Right lung (tissue), 5 donors: ENCODE measurements around the gene PGD. TPM values are rescaled to one million over a fixed set of nuclear protein-coding genes. Genes with fewer than 3 reads are reported as not detected.
A peak's percentile ranks its signal among the peaks of the same experiment; 100 is the strongest.
"Not testable (repeated sequence)": the region's sequence is repeated elsewhere in the genome, so short reads cannot be mapped to it uniquely, and the experiment has no call there.

ENCODE experiments used
- DNase-seq, 2 donors: peaks; one replicate each; pipeline ENCODE4 v3.0.0-alpha.2; 2013
- polyA plus RNA-seq, 5 donors: library from polyadenylated mRNA; unstranded; fragments of 120-200 nt; gene quantifications; one replicate each; pipeline versions ENCODE4 v1.2.1 to v1.2.3, GENCODE V29; 2013; ENCODE audit warnings: inconsistent platforms in 1 of 5, low replicate concordance in 1 of 5; ENCODE audit not compliant: insufficient read length in 5 of 5, insufficient read depth in 1 of 5

Gene PGD
- polyA plus RNA-seq, 5 donors: 134 to 178 (median 152) TPM

DNA sequence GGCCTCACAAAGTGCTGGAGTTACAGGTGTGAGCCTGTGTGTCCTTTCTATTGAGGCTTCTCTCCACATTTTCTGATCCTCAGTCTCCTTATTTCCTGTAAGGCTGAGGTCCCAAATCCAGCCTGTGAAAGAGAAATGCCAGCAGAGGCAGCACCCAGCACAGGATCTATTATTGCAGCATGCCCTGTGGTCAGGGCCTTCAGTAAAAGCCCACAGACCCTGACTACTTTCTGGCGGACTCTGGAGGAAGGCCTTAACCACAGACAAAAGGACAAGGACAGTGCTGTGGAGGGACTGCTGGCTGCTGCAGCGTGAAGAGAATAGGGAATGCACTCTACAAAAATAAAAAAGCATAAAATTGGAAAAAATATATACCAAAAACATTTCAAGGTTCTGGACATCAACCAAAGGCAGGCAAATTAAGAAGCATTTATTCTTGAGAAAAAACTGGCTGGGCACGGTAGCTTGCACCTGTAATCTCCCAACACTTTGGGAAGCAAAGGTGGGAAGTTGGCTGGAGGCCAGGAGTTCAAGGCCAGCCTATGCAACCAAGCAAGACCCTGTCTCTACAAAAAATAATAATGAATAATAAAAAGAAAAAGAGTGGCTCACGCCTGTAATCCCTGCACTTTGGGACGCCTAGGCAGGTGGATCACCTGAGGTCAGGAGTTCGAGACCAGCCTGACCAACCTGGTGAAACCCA is 9.4 kb upstream of the PGD start:
- DNase-seq: no peak

DNA sequence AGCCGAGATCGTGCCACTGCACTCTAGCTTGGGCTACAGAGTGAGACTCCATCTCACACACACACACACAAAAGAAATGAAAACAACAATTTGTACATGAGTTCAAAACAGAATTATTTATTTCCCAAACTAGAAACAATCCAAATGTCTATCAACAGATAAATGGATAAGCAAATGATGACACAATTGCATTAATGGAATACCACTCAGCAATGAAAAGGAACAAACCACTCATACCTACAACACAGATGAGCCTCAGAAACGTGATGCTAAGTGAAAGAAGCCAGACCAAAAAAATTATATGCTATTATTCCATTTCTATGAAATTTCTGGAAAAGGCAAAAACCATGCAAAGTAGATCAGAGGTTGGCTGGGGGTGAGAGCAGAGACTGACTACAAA is 2.0 kb upstream of the PGD start:
- no peak for DNase-seq

DNA sequence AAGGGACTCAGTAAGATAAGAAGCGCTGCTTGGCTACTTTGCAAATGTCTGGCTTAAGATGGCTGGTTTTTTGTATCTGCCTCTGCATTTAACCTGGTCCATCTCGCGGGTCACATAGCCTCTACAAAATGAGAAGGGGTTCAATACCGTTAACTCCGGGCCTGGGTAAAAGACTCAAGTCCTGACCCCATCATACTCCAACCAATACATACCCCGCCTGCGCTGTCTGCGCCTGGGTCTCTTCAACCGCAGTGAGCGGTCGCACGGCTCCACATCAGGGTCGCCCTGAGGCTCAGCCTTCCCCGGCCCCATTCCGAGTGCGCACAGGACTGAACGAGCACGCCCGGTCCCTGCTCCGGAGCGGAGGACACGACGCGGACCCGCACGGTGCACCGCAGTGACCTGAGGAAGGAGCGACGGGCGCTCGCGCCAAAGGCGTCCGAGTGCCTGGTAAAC is 558 bp upstream of the PGD start:
- no peak for DNase-seq

DNA sequence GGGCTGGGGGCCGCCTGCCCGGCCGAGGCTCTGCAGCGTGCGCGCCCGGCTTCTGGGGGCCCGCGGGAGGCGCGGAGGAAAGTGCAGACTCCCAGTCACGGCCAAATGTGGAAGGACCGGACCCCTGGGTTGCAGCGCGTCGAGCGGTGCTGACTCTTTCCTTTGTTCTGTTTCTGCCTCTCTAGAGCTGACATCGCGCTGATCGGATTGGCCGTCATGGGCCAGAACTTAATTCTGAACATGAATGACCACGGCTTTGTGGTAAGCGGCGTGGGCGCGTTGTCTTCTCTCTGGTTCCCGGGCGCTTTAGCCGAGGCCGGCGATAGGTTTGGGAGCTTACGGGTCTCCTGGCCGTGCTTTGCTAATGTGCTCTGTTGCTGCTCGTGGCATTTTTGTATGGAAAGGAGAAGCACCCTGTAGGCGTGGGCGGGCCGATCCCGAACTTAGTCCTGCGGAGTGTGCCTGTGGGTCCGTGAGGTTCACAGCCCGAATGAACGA is 629 bp downstream of the PGD start:
- DNase-seq: peak in 1 of 2 donors; percentile 21

DNA sequence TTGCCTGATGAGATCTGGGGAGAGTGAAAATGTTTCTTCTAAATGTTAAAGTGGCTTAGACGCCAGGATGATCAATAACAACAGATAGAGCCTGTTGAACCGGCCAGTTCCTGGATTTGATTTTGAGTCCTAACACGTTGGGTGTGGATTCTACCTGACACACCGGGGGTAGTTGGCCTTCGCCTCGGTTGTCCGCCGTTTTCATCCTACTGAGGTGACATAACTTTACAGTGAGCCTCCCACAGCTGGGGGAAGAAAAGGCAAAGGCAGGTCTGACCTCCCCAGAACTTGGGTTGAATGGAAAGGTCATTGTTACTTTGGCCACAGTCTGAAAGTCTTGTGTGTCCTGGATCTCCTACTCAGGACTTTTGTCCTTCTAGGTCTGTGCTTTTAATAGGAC is 1.1 kb downstream of the PGD start:
- DNase-seq: no peak

DNA sequence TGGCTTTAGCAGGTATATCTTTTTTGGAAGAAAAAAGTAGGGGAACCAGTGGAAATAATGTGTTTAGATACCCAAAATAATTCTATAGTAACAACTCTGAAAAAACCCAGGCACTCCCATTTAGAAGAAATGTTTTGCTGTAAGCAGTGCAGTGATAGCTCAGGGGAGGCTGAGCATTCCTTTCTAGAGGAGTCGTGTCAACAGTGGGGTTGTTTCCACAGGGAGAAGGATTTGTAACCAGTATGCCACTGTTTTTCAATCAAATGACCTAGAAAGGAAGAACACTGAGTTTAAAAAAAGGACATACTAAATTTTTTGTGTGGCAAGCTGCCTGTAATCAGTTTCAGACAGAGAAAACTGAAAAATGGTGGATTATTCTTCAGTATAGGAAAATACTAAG is 2.4 kb downstream of the PGD start:
- no peak for DNase-seq

DNA sequence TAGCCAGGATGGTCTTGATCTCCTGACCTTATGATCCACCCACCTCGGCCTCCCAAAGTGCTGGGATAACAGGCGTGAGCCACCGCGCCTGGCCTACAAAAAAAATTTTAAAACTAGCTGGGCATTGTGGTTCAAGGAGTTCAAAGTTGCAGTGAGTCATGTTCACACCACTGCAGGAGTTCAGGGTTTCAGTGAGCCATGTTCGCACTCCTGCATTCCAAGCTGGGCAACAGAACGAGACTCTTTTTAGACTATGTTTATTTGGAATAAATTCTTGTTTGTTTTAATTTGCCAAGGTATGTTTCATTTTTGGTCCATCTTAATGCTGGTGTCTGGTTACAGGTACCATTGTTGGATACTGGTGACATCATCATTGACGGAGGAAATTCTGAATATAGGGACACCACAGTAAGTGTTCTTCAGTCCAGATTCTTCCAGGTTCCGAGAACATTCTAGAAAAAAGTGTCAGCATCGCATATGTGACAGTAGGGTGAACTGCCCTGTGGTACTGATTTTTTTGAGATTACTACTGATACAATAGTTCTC is 3.9 kb downstream of the PGD start:
- no peak for DNase-seq

DNA sequence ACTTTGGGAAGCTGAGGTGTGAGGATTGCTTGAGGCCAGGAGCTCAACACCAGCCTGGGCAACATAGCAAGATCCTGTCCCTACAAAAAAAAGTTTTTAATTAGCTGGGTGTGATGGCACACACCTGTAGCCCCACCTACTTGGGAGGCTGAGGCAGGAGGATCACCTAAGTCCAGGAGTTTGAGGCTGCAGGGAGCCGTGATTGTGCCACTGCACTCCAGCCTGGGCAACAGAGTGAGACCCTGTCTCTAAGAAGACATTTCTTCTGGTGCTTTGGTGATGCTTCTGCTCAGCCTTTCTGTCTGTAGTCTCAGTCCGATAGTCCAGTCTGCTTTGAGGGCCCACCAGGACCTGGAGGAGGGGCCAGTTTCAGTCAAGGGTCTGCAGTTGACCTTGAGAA is 8.3 kb downstream of the PGD start:
- DNase-seq: no peak

DNA sequence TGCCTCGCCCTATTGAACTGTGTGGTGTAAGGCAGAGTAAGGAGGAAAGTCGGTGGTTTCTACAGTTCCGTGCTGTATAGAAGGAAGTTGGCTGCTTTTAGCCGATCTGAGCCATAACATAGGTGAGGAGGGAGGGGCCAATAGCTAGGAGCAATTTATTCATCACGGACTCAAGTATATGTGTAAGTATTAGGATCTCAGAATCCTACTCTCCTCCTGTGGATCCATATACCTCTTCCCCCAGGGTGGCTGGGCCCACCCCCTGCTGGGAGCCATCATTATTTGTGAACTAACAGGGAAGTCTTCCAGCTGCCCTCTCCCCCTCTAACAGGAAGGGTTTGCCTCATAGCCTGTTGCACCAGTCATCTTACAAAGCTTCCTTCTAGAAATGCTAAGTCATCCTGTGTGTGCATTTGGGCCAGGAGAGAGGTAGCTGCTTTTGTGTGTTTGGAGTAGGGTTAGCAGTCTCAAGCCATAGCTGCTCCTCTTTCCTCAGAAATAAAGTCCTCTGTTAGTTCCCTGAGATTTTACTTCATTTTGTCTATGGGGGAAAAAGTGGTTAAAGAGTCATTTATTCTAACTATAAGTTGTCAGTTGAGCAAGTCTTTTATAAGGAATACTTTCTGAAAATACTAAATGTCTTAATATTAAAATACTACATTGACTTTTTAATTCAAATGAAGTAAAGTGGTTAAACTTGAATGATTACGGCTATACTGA is 16.5 kb downstream of the PGD start:
- no peak for DNase-seq

DNA sequence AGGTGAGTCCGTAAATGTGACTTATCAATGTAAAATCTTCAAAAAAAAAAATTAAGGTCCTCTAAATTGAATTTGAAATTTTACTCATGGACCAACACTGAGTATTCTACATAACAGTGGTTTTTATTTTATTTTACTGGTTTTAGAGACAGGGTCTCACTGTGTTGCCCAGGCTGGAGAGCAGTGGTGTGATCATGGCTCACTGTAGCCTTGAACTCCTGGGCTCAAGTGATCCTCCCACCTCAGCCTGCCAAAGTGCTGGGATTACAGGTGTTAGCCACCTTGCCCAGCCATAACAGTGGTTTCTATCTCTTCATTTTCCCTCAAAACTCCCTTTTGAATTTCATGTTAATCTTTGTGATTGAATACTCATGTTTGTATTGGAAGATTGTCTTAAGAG is 17.1 kb downstream of the PGD start:
- DNase-seq: not testable (repeated sequence)

DNA sequence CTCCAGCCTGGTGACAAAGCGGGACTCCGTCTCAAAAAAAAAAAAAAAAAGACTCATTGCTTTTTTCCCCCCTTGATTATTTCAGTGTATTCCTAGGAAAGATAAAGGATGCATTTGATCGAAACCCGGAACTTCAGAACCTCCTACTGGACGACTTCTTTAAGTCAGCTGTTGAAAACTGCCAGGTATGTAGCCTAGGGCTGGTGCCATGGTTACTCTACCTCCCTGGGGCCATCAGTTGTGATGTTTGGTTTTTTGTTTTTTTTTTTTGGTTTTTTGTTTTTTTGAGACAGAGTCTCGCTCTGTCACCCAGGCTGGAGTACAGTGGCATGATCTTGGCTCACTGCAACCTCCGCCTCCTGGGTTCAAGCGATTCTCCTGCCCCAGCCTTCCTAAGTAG is 19.9 kb downstream of the PGD start:
- DNase-seq: not testable (repeated sequence)

DNA sequence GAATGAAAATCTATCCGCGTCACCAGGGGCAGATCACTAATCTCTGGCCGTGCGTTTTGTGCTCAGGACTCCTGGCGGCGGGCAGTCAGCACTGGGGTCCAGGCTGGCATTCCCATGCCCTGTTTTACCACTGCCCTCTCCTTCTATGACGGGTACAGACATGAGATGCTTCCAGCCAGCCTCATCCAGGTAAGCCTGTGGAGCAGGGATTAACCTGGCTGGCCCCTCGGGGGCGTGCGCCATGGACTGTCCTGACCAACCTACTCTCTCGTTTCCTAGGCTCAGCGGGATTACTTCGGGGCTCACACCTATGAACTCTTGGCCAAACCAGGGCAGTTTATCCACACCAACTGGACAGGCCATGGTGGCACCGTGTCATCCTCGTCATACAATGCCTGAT is 20.5 kb downstream of the PGD start:
- DNase-seq: no peak

DNA sequence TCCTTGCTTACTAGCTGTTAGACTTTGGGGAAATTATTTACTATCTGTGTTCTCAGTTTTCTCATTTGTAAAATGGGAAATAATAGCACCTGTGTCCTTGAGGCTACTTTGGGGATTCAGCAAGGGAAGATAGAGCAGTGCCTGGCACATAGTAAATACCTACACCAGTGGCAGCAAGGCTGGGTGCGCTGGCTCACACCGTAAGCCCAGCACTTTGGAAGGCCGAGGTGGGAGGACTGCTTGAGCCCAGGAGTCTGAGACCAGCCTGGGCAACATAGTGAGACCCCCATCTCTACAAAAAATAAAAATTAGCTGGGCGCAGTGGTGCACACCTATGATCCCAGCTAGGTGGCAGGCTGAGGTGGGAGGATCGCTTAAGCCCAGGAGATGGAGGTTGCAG is 22.8 kb downstream of the PGD start:
- DNase-seq: no peak

DNA sequence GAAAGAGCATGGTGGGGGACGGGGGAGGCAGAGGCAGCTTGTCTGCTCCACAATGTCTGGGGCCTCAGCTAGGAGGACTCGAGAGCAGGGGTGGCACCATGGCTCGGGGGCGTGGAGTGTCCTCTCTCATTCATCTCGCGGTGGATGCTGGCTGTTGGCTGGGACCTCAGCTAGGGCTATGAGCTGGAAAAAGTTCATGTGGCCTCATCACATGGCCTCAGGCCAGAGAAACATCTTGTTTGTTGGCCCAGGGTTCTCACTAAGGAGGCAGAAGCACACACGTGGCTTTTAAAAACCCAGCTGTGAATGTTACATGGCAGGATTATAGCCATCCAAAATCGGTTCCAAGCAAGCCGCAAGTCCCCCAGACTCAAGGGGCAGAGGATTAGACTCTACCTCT is 25.2 kb downstream of the PGD start:
- peak; percentile 51 to 67 for DNase-seq

DNA sequence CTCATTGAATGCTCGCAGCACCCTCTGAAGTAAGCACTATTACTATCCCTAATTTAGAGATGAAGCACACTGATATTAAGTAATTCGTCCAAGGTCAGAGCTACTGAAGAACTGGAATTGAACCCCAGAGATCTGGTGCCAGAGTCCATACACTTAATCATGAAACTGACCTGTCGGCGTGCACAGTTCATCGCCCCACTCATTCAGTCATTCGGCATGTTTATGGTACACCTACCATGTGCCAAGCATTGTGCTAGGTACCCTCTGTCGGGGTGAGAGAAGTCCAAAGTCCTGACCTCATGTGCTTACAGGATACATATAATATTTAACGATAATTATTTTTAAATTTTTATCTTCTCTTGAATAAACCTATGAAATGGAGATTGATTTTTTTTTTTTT is 25.8 kb downstream of the PGD start:
- DNase-seq: no peak

DNA sequence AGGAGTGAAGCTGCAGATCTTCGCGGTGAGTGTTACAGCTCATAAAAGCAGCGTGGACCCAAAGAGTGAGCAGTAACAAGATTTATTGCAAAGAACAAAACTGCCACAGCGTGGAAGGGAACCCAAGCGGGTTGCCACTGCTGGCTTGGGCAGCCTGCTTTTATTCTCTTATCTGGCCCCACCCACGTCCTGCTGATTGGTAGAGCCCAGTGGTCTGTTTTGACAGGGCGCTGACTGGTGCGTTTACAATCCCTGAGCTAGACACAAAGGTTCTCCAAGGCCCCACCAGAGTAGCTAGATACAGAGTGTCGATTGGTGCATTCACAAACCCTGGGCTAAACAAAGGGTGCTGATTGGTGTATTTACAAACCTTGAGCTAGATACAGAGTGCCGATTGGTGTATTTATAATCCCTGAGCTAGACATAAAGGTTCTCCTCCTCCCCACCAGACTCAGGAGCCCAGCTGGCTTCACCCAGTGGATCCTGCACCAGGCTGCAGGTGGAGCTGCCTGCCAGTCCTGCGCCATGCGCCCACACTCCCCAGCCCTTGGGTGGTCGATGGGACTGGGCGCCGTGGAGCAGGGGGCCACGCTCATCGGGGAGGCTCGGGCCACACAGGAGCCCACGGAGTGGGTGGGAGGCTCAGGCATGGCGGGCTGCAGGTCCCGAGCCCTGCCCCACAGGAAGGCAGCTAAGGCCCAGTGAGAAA is 27.1 kb downstream of the PGD start:
- not testable (repeated sequence) for DNase-seq

DNA sequence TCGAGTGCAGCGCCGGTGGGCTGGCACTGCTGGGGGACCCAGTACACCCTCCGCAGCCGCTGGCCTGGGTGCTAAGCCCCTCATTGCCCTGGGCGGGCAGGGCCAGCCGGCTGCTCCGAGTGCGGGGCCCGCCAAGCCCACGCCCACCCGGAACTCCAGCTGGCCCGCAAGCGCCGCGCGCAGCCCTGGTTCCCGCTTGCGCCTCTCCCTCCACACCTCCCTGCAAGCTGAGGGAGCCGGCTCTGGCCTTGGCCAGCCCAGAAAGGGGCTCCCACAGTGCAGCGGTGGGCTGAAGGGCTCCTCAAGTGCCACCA is 27.6 kb downstream of the PGD start:
- not testable (repeated sequence) for DNase-seq

DNA sequence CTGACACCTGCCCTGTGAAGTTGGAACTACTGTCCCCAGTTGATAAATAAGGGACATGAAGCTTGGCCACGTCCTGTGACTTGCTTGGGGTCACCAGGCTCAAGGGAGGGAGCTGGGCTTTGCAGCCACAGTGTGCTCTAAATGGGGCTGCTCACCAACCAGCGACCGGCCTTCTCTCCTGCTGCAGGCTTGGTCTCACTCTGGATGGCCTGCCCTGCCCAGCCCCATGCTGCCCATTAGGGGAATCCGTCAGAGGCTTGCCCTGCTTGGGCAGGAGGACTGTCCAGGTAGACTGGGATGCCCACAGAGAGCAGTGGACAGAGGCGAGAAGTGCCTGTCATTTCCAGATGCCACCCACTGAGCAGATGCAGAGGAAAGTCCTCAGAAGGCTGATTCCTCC is 30.1 kb downstream of the PGD start:
- DNase-seq: no peak

DNA sequence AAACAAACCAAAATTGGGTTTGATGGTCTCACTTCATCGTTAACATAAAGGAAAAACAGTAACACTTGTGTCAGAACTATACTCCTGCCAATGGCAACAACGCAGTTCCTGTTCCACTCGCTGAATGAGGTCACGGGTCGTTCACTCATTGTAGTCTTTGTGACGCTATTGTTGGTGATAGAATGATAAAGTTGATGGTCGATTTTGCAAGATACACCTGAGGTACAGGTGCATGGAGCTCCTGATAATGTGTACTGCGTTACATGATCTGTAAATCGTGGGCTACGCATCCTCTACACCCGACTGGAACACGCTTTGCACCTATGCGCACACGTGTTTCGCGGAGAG is 31.0 kb downstream of the PGD start:
- DNase-seq: no peak

DNA sequence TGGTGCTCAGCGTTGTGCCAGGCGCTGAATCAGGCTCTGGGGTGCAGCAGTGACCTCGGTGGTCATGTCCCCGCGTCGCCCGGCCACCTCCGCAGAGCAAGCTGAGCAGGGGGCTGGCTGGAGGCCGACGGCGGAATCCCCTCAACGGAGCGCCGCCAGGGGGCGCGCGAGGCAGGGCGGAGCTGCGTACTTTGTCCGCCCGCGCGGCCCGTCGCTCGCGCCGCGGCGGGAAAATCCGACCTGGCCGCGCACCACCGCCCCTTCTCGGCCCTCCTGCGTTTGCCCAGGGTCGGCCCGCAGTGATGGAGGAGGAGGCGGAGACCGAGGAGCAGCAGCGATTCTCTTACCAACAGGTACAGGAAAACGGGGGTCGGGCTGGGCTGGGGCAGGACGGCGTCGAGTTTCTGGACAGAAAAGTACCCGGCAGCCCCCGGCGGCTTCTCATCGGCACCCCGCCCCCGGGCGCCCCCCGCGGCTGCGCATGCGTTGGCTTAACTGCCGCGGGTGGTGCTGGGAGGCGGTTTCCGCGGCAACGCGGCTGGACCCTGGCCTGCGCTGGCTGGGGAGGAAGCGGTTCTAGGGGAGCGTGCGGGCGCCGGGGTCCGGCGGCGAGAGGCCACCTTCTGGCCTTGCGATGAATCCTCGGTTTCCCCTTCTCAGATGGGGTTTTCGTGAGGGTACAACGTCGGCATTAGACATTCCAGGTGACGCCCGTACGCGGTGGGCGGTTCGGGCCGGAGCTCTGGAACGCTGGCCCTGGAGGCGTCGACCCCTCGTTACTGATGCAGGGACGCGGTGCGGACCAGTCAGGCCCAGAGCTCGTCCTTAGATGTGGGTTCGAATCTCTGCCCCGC is 31.6 kb downstream of the PGD start, which contains the start of gene CENPS:
Gene CENPS, plus strand, starts transcription at position 218 of the 854 bp plus-strand sequence. Its CDS starts 85 bp downstream, at position 303.
- DNase-seq: peak; percentile 93 to 96

DNA sequence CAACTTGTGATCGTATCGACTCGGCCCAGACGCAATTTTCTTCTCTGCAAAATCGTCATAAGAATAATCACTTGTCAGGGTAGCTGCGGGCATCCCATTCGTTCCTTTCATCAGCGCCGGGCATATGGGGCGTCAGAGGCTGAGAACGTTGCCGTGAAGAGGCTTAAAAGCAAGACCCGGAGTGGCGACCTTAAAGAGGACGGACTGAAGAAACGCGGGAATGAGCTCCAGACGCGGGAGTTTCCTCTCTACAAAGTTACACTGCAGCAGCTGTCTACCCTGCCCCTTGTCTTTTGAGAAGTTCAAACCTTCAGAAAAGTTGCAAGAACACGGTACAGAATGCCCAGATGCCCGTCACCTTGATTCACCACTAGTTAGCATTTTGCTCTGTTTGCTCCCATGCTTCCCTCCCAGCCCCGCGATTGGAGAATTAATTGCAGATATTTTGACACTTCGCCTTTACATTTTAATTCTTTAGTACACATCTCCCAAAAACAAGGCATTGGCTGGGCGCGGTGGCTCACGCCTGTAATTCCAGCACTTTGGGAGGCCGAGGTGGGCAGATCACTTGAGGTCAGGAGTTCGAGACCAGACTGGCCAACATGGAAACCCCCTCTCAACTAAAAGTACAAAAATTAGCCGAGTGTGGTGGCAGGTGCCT is 32.3 kb downstream of the PGD start:
- DNase-seq: no peak
